IPS-15b (cell line): ENCODE data around the gene CHST11.

Source experiments
- H3K27me3 ChIP-seq: one replicate; pipeline ENCODE4 v1.6.1; 2013; ENCODE audit warnings: low read length; ENCODE audit not compliant: control insufficient read depth, insufficient read depth
- H3K36me3 ChIP-seq: one replicate; pipeline ENCODE4 v1.6.1; 2013; ENCODE audit warnings: low read length; ENCODE audit not compliant: control insufficient read depth, insufficient read depth
- H3K4me1 ChIP-seq: one replicate; pipeline ENCODE4 v1.6.1; 2013; ENCODE audit warnings: mild to moderate bottlenecking, low read length; ENCODE audit not compliant: control insufficient read depth, insufficient read depth
- H3K4me3 ChIP-seq: one replicate; pipeline ENCODE4 v1.5.1; 2013; ENCODE audit warnings: low read depth, low read length
- H3K9ac ChIP-seq: one replicate; pipeline ENCODE4 v1.6.1; 2013; ENCODE audit warnings: low read depth, mild to moderate bottlenecking, low read length
- H3K9me3 ChIP-seq: one replicate; pipeline ENCODE4 v1.6.1; 2013; ENCODE audit warnings: mild to moderate bottlenecking, low read length; ENCODE audit not compliant: control insufficient read depth, insufficient read depth

The CHST11 gene

DNA sequence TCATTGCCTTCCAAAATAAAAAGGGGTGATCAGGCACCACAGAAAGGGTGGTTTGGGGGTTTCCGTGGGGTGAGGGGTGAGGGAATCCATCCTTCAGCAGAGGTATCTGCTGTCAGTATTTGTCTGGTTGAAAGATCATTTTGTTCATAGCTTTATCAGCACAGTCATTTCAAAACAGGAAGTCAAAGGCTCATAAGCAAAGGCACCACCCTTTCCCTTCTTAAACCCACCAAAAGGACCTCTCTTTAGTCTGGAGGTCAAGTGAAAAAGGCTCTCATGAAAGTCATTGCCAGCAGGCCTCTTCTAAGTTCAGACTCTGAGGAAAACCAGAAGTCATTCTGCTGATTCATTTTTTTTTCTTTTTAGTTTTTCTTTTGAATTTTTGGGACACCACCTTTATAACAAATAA lies 6.2 kb downstream of the CHST11 start:
- H3K9me3 ChIP-seq, result no peaks in the 10 kb centered on the region
- no peak overlapping the region for H3K4me3 ChIP-seq
- H3K4me1 ChIP-seq, result peaks cover 20% of the 10 kb centered on the region
- no peaks in the 10 kb centered on the region for H3K36me3 ChIP-seq
- no peak overlapping the region for H3K9ac ChIP-seq
- H3K27me3 ChIP-seq, result peaks cover 12% of the 10 kb centered on the region

DNA sequence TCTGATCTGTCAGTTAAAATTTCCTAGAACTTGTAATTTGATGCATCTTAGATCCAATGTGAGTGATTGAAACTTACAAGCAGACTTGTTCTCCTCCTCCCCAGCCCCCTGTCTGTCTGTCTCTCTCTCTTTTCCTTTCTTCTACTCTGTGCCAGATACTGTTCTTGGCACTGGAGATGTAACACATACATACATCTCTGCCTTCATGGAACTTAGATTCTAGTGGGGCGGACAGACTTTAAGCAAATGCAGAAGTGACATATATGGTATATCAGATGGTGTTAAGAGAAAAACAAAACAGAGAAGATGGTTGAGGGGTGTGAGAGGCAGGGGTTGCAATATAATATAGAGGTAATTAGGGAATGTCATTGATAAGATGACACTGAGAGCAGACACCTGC lies 6.6 kb downstream of the CHST11 start:
- Histone ChIP-seq H3K9ac (no peak overlapping the region), H3K4me1 (peaks cover 20% of the 10 kb centered on the region), H3K9me3 (no peaks in the 10 kb centered on the region), H3K27me3 (peaks cover 12% of the 10 kb centered on the region), H3K36me3 (no peaks in the 10 kb centered on the region), H3K4me3 (no peak overlapping the region)

DNA sequence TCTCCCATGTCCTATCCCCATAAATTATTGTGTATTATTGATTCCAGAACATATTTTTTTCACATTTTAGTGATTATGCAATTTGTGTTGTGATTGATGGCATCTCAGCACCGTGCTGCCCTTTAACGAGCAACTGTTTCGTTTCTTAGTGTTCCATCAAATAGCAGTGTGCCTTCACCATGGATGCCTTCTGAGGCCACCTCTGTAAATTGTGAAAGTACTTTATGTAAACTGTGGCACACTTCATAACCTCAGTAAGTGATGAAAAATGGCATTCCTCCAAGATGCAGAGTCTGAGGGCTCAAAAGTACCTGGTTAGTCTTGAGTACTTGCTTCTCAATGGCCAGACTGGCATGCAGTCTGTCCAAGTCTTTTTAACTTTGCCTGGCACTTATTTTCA lies 8.2 kb downstream of the CHST11 start:
- Histone ChIP-seq H3K9ac (no peak overlapping the region), H3K36me3 (no peaks in the 10 kb centered on the region), H3K4me3 (no peak overlapping the region), H3K9me3 (no peaks in the 10 kb centered on the region), H3K27me3 (no peaks in the 10 kb centered on the region), H3K4me1 (peaks cover 10% of the 10 kb centered on the region)

- no peaks in the 10 kb centered on the region for H3K4me1 ChIP-seq
- no peaks in the 10 kb centered on the region for H3K36me3 ChIP-seq
- no peaks in the 10 kb centered on the region for H3K9me3 ChIP-seq
- H3K27me3 ChIP-seq, result no peaks in the 10 kb centered on the region
- H3K4me3 ChIP-seq, result no peak overlapping the region
- no peak overlapping the region for H3K9ac ChIP-seq
Measured at GRCh38 chr12:104466709-104467345, 10.1 kb downstream of the CHST11 start.

DNA sequence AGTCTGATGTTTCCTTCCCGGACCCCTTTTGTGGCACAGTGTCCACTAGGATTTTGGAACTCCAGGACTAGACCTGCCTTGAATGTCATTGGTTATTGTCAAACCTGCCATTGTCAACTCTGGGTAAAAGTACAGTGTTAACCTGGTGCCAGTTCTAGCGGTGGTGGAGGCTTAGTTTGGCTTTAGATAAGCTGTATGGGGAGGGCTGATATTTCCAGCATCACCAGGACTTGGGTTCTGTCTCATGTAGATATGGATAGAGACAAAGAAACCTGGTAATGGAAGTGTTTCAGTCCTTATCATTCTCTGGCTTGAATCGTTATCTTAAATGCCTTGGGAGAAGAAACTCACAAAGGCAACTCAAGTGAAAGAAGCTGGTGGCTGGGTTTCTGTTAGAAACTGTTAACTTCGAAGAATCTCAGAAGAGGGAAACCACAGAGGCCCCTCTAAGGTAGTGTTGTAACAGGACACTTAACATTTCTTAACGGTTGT lies 10.6 kb downstream of the CHST11 start:
- H3K9me3 ChIP-seq, result no peaks in the 10 kb centered on the region
- H3K9ac ChIP-seq, result no peak overlapping the region
- H3K4me1 ChIP-seq, result no peaks in the 10 kb centered on the region
- H3K36me3 ChIP-seq, result no peaks in the 10 kb centered on the region
- no peak overlapping the region for H3K4me3 ChIP-seq
- no peaks in the 10 kb centered on the region for H3K27me3 ChIP-seq

GRCh38 chr12:104468371-104468770 lies 11.6 kb downstream of the CHST11 start:
- H3K4me3 ChIP-seq, result no peak overlapping the region
- H3K9me3 ChIP-seq, result no peaks in the 10 kb centered on the region
- H3K9ac ChIP-seq, result no peak overlapping the region
- no peaks in the 10 kb centered on the region for H3K36me3 ChIP-seq
- H3K27me3 ChIP-seq, result no peaks in the 10 kb centered on the region
- H3K4me1 ChIP-seq, result peaks cover 3% of the 10 kb centered on the region

GRCh38 chr12:104469066-104469465 lies 12.3 kb downstream of the CHST11 start:
- Histone ChIP-seq H3K9me3 (no peaks in the 10 kb centered on the region), H3K36me3 (no peaks in the 10 kb centered on the region), H3K9ac (no peak overlapping the region), H3K4me1 (peaks cover 3% of the 10 kb centered on the region), H3K27me3 (no peaks in the 10 kb centered on the region), H3K4me3 (no peak overlapping the region)

DNA sequence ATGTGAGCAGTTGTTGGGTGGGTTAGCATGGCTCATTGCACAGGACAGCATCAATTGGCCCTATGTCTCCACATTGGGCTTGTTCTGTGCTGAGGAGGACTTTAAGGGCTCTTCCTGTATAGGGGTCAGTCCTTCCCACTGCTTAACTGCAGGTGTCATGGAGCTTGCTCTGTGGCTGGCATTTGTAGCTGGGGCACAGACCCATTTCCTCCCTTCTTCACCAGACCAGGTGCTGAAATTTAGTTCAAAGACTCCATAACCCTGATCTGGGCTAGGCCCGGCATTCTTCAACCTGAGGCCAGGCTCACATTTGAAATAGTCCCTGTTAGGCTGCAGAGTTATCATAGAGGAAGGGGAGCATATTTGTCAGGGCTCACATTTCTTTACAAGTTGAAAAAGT lies 12.8 kb downstream of the CHST11 start:
- Histone ChIP-seq H3K4me1 (peaks cover 3% of the 10 kb centered on the region), H3K4me3 (no peak overlapping the region), H3K9ac (no peak overlapping the region)

DNA sequence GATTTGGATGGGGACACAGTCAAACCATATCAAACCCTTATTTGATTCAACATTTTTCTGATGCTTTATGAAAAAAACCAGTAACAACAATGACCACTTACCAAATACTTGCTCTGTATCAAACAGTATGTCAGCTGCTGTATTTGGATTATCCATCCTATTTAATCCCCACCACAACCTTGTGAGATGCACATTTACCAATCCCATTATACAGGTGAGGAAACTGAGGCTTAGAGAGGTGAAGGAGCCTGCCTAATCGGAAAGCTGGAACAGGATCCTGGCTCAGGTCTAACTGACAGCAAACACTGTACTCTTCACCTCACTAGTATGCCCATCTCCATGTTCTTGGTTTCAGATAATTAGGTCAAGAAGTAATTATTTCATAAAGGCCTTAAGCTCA lies 13.8 kb downstream of the CHST11 start:
- Histone ChIP-seq H3K4me1 (peaks cover 5% of the 10 kb centered on the region), H3K9ac (no peak overlapping the region), H3K9me3 (no peaks in the 10 kb centered on the region), H3K4me3 (no peak overlapping the region), H3K36me3 (no peaks in the 10 kb centered on the region), H3K27me3 (no peaks in the 10 kb centered on the region)

More for the DNA sequence above, 12.8 kb downstream of the CHST11 start:
- H3K36me3 ChIP-seq, result no peaks in the 10 kb centered on the region
- no peaks in the 10 kb centered on the region for H3K27me3 ChIP-seq
- H3K9me3 ChIP-seq, result no peaks in the 10 kb centered on the region

DNA sequence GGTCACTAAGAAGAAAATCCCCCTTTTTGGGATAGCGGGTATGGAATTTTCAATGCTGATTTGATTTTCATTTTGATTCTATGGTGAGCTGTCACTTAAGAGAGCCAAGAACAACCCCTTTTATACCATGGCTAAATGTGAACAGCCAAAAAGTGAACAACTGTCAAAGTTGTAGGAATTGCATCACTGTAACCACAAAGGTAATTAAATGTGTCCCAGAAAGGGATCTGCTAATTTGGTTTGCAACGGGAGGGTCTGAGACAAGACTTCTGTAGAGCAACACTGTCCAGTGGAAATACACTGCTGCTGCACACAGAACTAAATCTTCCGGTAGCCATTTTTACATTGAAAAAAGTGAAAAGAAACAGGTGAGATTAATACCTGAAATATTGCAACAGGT lies 14.6 kb downstream of the CHST11 start:
- Histone ChIP-seq H3K4me1 (peaks cover 5% of the 10 kb centered on the region), H3K4me3 (no peak overlapping the region), H3K27me3 (no peaks in the 10 kb centered on the region), H3K36me3 (no peaks in the 10 kb centered on the region), H3K9ac (no peak overlapping the region), H3K9me3 (no peaks in the 10 kb centered on the region)

GRCh38 chr12:104472748-104473147 lies 16.0 kb downstream of the CHST11 start:
- no peak overlapping the region for H3K4me3 ChIP-seq
- no peak overlapping the region for H3K9ac ChIP-seq
- H3K36me3 ChIP-seq, result no peaks in the 10 kb centered on the region
- H3K9me3 ChIP-seq, result no peaks in the 10 kb centered on the region
- peaks cover 5% of the 10 kb centered on the region for H3K4me1 ChIP-seq
- H3K27me3 ChIP-seq, result no peaks in the 10 kb centered on the region

- no peak overlapping the region for H3K4me3 ChIP-seq
- peaks cover 5% of the 10 kb centered on the region for H3K4me1 ChIP-seq
- no peaks in the 10 kb centered on the region for H3K36me3 ChIP-seq
- H3K9me3 ChIP-seq, result no peaks in the 10 kb centered on the region
- H3K9ac ChIP-seq, result peak overlapping the region; percentile 9
- no peaks in the 10 kb centered on the region for H3K27me3 ChIP-seq
Measured at GRCh38 chr12:104473374-104473983, 16.7 kb downstream of the CHST11 start.
